COLO829 (cell line): ENCODE data around the gene ROBO1.
A peak's percentile ranks its signal among the peaks of the same experiment; 100 is the strongest.
"Not testable (repeated sequence)": the region's sequence is repeated elsewhere in the genome, so short reads cannot be mapped to it uniquely, and the experiment has no call there.

Experiments used
- DNase-seq: peaks from one replicate; pipeline ENCODE4 v3.0.0; 2012; ENCODE audit warnings: low spot score

The ROBO1 gene

GRCh38 chr3:78908236-78908635, 859.6 kb downstream of the ROBO1 start:
- DNase-seq = no peak

GRCh38 chr3:78907367-78907766, 860.4 kb downstream of the ROBO1 start:
- DNase-seq = peak; percentile 61

GRCh38 chr3:78906930-78907329, 860.9 kb downstream of the ROBO1 start:
- no peak for DNase-seq

GRCh38 chr3:78906245-78906644, 861.6 kb downstream of the ROBO1 start:
- DNase-seq = no peak

GRCh38 chr3:78905700-78906099, 862.1 kb downstream of the ROBO1 start:
- no peak for DNase-seq

- DNase-seq = no peak
These were observed 866.3 kb downstream of the ROBO1 start for GRCh38 chr3:78901544-78901943.

- DNase-seq = no peak
These were observed 866.9 kb downstream of the ROBO1 start for GRCh38 chr3:78900880-78901279.

GRCh38 chr3:78900426-78900825, 867.4 kb downstream of the ROBO1 start:
- no peak for DNase-seq

- DNase-seq = no peak
These were observed 872.3 kb downstream of the ROBO1 start for GRCh38 chr3:78895528-78895927.

GRCh38 chr3:78894787-78895186, 873.0 kb downstream of the ROBO1 start:
- no peak for DNase-seq

- DNase-seq = no peak
These were observed 874.6 kb downstream of the ROBO1 start for GRCh38 chr3:78893161-78893560.

GRCh38 chr3:78889348-78889747, 878.5 kb downstream of the ROBO1 start:
- no peak for DNase-seq

GRCh38 chr3:78888635-78889034, 879.2 kb downstream of the ROBO1 start:
- DNase-seq = no peak

GRCh38 chr3:78887547-78888011, 880.2 kb downstream of the ROBO1 start:
- no peak for DNase-seq

- no peak for DNase-seq
These were observed 880.8 kb downstream of the ROBO1 start for GRCh38 chr3:78887029-78887428.

- DNase-seq = not testable (repeated sequence)
These were observed 883.2 kb downstream of the ROBO1 start for GRCh38 chr3:78884567-78884966.

GRCh38 chr3:78882251-78882650, 885.5 kb downstream of the ROBO1 start:
- no peak for DNase-seq

- DNase-seq = no peak
These were observed 886.3 kb downstream of the ROBO1 start for GRCh38 chr3:78881501-78881900.

- DNase-seq = peak; percentile 61
These were observed 887.0 kb downstream of the ROBO1 start for GRCh38 chr3:78880603-78881461.

GRCh38 chr3:78879295-78879860, 888.4 kb downstream of the ROBO1 start:
- no peak for DNase-seq

GRCh38 chr3:78878789-78879188, 889.0 kb downstream of the ROBO1 start:
- no peak for DNase-seq

- no peak for DNase-seq
These were observed 889.8 kb downstream of the ROBO1 start for GRCh38 chr3:78878011-78878410.

GRCh38 chr3:78875851-78876250, 891.9 kb downstream of the ROBO1 start:
- DNase-seq = no peak

- no peak for DNase-seq
These were observed 892.4 kb downstream of the ROBO1 start for GRCh38 chr3:78875436-78875835.
